Cerebellar cortex (tissue), 1 donor: ENCODE data around the gene SLC35F3.

Source experiments
- DNase-seq: peaks from one replicate; pipeline ENCODE4 v3.0.0-alpha.2; 2015; ENCODE audit warnings: low spot score

SLC35F3 gene

GRCh38 chr1:233912447-233912846, 8.0 kb downstream of the SLC35F3 start:
- no peak for DNase-seq

DNA sequence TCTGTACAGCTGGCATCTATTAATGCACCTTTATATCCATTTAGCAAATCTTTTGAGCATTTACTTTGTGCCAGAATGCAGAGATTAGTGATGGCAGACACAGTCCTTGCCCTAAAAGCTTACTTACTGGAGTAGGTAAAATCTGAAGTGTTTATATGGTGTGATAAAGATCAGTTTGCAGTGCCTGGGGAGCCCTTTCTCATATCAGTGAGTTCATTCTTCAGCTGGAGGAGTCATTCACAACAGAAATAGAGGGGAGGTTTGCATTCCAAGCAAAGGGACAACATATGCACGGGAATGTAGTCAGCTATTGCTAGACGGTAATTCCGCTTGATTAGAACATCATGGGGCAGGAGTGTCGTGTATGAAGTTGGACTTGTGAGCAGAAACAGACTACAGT, 8.4 kb downstream of the SLC35F3 start:
- no peak for DNase-seq

GRCh38 chr1:233916706-233917105, 12.2 kb downstream of the SLC35F3 start:
- no peak for DNase-seq

GRCh38 chr1:233919786-233920185, 15.3 kb downstream of the SLC35F3 start:
- no peak for DNase-seq

GRCh38 chr1:233928123-233928522, 23.6 kb downstream of the SLC35F3 start:
- DNase-seq, result no peak

- no peak for DNase-seq
Measured at GRCh38 chr1:233933339-233933738, 28.9 kb downstream of the SLC35F3 start.

DNA sequence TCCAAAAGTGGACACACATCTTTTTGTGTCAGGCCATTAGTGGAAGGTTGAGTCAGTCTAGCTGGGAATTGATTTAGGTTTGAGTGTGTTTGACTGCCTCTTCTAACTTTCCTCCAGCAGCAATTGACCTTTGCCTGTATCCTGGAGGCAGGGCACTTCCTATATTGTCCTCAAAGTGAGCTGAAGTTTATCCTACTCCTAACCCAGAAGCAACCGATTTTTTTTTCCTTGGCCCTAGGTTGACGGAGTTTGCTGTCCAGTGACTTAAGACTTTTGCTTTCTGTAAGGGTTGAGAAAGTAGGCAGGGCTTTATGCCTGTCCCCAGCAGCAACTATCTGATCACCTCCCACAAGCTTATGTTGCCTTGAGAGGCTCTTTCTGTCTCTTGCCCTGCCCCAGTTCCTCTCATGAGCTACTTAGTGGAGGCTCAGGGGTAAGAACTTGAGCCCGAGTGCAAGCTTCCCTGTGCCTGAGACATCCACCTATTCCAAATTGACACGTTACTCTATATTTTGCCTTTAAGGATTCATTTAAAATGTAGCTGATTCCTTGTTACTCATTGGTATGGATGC, 30.9 kb downstream of the SLC35F3 start:
- DNase-seq, result no peak

GRCh38 chr1:233936422-233936821, 31.9 kb downstream of the SLC35F3 start:
- no peak for DNase-seq

- DNase-seq, result no peak
Measured at GRCh38 chr1:233936842-233937241, 32.4 kb downstream of the SLC35F3 start.

- no peak for DNase-seq
Measured at GRCh38 chr1:233938476-233938875, 34.0 kb downstream of the SLC35F3 start.

DNA sequence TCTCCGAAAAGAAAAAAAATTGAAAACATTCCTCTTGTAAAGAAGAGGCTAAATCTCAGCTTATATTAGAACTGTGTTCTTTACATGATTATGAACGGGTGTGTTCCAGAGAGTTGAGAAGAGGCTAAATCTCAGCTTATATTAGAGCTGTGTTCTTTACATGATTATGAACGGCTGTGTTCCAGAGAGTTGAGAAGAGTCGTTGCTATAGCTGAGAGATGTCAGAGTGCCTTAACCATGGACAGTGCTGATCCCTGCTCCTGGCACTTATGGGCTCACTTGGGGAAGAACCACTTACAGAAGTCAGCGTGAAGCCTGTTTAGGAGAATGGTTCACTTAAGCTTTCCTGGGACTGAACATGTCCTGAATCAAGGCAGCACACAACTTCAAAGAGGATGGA, 35.0 kb downstream of the SLC35F3 start:
- DNase-seq, result no peak

GRCh38 chr1:233940908-233941307, 36.4 kb downstream of the SLC35F3 start:
- no peak for DNase-seq

- DNase-seq, result no peak
Measured at GRCh38 chr1:233944601-233945000, 40.1 kb downstream of the SLC35F3 start.

DNA sequence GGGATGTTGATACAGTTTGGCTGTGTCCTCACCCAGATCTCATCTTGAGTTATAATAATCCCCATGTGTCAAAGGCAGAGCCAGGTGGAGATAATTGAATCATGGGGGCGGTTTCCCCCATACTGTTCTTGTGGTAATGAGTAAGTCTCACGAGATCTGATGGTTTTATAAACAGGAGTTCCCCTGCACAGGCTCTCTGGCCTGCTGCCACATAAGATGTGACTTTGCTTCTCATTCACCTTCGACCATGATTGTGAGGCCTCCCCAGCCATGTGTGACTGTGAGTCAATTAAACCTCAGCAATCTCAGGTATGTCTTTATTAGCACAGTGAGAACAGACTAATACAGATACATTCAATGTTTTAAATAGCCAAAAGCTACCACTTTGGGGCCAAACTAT, 41.1 kb downstream of the SLC35F3 start:
- DNase-seq, result no peak

GRCh38 chr1:233945979-233946378, 41.5 kb downstream of the SLC35F3 start:
- DNase-seq, result no peak

DNA sequence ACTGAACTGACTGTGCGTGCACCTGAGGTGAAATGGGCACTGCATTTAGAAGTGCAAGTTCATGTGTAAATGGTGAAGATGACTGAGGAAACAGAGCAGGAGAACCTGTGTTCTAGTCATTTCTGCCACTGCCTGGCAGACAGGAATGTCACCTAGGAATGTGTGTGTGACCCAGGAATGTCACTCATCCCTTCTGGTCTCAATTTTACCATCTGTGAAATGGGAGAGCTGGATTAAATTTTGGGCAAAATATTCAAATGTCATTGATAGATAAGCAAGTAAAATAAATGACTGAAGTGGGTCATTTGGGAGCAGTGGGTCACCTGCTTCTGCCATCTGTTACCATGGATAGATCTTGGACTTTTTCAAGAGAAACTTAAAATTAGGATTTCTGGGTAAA, 42.2 kb downstream of the SLC35F3 start:
- DNase-seq, result no peak

DNA sequence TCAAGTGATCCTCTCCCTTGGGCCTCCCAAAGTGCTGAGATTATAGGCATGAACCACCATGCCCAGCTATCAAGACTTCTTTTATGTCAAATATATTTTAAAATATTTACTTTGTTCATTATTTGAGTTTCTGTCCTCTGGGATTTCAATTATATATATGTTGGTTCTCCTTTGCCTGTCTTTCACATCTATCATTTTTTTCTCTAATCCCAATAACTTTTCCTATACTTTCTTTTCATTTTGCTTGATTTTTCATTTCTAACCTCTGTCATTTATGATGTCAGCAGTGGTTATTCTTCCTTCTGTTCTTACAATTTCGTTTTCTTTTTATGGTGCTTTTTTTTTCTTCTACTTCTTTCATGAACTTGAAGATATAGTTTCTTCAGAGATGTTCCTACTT, 47.3 kb downstream of the SLC35F3 start:
- DNase-seq, result no peak

GRCh38 chr1:233957691-233958090, 53.2 kb downstream of the SLC35F3 start:
- DNase-seq, result no peak

- no peak for DNase-seq
Measured at GRCh38 chr1:233959102-233959501, 54.6 kb downstream of the SLC35F3 start.

DNA sequence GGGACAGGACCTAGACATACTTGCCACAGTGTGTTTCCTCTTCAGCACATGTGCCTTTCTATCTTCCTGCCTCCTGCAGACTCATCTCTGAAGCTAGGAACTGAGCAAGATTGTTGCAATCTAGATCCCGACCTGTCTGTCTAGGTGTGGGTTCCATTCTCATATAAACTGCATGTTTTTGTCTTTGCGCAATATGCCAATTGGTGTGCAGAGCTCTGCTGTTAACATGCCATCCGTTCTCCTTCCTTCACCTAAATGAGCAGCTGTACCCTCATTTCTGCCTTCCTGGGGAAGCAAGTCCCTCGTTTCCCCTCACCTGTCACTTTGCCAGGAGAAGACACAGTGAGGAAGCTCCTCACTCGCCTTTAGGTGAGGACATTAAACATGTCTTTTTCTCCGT, 55.5 kb downstream of the SLC35F3 start:
- peak; percentile 54 for DNase-seq

- peak; percentile 71 for DNase-seq
Measured at GRCh38 chr1:233960386-233960785, 55.9 kb downstream of the SLC35F3 start.

DNA sequence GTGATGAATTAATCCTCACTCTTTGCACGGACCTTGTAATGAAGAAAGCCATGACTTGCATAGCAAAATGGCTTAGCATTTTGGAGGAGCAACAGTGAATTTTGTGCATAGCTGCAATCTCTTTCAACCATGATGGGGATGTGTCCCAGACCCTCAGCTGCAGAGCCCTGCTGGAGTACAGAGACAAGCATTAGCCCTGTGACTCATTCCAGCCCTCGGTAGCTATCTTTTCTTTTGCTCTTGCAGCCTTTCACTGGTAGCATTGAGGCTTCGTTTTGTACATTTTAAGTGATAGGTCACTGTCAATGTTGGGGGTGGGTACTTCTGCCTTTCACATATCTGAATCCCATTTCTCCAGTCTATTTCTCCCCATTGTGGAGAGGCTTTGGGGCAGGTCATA, 58.4 kb downstream of the SLC35F3 start:
- no peak for DNase-seq

DNA sequence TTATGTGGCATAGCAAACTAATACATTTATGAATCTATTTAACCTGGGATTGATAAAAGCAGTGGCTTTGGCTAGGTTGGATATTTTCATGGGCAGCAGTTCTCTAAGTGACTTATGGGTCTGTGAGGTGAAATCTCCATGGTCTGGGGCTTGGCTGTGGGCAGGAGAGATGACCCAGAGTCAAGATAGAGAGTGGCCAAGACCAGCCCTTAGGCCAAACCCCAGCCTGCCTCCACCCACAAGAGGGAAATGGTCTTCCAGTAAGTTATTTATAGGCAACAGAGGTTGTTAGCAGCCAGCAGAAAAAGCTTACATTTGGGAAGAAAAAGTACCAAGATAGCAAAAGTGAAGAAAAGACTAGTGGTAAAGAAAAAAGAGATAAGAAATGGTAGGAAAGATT, 61.4 kb downstream of the SLC35F3 start:
- no peak for DNase-seq

GRCh38 chr1:233971753-233972152, 67.3 kb downstream of the SLC35F3 start:
- no peak for DNase-seq

DNA sequence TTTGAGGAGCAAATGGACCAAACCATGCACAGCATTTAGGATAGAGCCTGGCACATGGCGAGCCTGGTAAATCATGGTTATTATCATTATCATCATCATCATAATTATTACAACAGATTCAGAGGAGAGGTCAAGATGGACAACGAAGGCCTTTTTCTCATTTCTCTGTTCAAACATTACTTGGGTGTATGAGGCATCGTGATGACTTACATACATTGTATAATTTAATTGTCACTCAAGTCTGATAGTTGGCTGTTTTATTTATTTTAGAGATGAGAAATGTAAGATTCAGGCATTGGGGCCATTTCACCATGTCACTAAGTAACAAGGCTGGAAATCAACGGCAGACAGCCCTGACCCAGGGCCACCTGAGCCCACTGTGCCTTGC, 68.1 kb downstream of the SLC35F3 start:
- no peak for DNase-seq
